SKM-1 treated with dmso at 0.1 percent for 144 hours (cell line): ENCODE results near the gene SSTR3.
A peak's percentile ranks its signal among the peaks of the same experiment; 100 is the strongest.
"Not testable (repeated sequence)": the region's sequence is repeated elsewhere in the genome, so short reads cannot be mapped to it uniquely, and the experiment has no call there.

Experiments used
- DNase-seq: peaks from one replicate; lab custom pipeline; 2025; ENCODE audit not compliant: unreplicated experiment; lab: John Stamatoyannopoulos, UW

SSTR3 gene

GRCh38 chr22:37183432-37184379, 28.6 kb downstream of the SSTR3 start:
- DNase-seq: no peak

- no peak for DNase-seq
Observed at GRCh38 chr22:37182949-37183245, 29.4 kb downstream of the SSTR3 start.

- no peak for DNase-seq
Observed at GRCh38 chr22:37182101-37182948, 30.0 kb downstream of the SSTR3 start.

- no peak for DNase-seq
Observed at GRCh38 chr22:37181681-37182080, 30.6 kb downstream of the SSTR3 start.

- DNase-seq: no peak
Observed at GRCh38 chr22:37180531-37181231, 31.6 kb downstream of the SSTR3 start.

GRCh38 chr22:37179622-37180420, 32.5 kb downstream of the SSTR3 start:
- DNase-seq: no peak

- DNase-seq: no peak
Observed at GRCh38 chr22:37179126-37179470, 33.2 kb downstream of the SSTR3 start.

GRCh38 chr22:37178350-37179125, 33.7 kb downstream of the SSTR3 start:
- DNase-seq: peak; percentile 46

- DNase-seq: no peak
Observed at GRCh38 chr22:37177755-37178154, 34.5 kb downstream of the SSTR3 start.

GRCh38 chr22:37177221-37177620, 35.1 kb downstream of the SSTR3 start:
- DNase-seq: no peak

GRCh38 chr22:37176464-37177061, 35.7 kb downstream of the SSTR3 start:
- peak; percentile 68 for DNase-seq

- no peak for DNase-seq
Observed at GRCh38 chr22:37175414-37176281, 36.6 kb downstream of the SSTR3 start.

GRCh38 chr22:37174964-37175363, 37.3 kb downstream of the SSTR3 start:
- no peak for DNase-seq

- no peak for DNase-seq
Observed at GRCh38 chr22:37173709-37174108, 38.6 kb downstream of the SSTR3 start.

GRCh38 chr22:37172266-37173245, 39.7 kb downstream of the SSTR3 start:
- no peak for DNase-seq

- no peak for DNase-seq
Observed at GRCh38 chr22:37171662-37172061, 40.6 kb downstream of the SSTR3 start.

GRCh38 chr22:37170689-37171405, 41.4 kb downstream of the SSTR3 start:
- not testable (repeated sequence) for DNase-seq
